ENCODE results near the gene IPO7.
A peak's percentile ranks its signal among the peaks of the same experiment; 100 is the strongest.
"Not testable (repeated sequence)": the region's sequence is repeated elsewhere in the genome, so short reads cannot be mapped to it uniquely, and the experiment has no call there.

Gene IPO7

GRCh38 chr11:9399466-9399865 lies 15.0 kb downstream of the IPO7 start:
- DNase-seq, result no peak

- DNase-seq, result not testable (repeated sequence)
Observed at GRCh38 chr11:9401884-9402283, 17.4 kb downstream of the IPO7 start.

GRCh38 chr11:9428706-9429105 lies 44.3 kb downstream of the IPO7 start:
- no peak for DNase-seq

DNA sequence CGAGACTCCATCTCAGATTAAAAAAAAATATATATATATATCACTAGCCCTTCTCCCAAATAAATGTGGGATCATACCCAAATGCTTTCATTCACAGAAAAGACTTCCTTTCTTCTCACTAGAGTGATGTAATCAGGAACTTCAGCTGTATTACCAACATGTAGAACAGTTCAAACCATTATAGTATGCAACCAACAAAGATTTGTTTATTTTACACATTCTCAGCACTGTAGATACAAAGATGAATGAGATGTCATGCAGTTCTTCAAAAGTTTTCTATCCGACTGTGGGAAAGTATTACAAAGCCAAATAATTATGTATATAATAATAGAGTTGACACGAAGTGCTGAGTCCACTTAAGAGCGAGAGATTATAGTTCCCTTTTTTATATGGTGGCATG lies 54.2 kb downstream of the IPO7 start:
- DNase-seq, result no peak

DNA sequence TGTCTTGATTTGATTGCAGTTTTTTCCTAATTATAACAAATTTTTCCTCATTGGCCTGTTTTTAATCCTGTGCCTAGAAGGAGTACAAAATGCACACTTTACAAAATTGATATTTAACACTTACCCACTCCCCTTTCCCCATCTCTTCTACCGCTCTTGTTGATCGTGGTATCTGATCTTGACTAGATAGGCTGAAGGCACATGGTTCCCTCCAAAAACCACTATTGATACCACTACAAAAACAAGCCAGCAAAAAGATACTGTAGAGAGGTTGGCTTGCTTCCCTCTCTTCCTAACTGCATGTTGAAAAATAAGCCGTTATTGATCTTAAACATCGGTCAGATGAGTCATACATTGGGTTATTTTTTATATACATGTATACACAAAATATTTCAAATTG lies 61.8 kb downstream of the IPO7 start:
- no peak for DNase-seq

GRCh38 chr11:9448576-9449352 lies 64.3 kb downstream of the IPO7 start:
- no peak for DNase-seq

GRCh38 chr11:9452023-9452422 lies 67.6 kb downstream of the IPO7 start:
- not testable (repeated sequence) for DNase-seq

DNA sequence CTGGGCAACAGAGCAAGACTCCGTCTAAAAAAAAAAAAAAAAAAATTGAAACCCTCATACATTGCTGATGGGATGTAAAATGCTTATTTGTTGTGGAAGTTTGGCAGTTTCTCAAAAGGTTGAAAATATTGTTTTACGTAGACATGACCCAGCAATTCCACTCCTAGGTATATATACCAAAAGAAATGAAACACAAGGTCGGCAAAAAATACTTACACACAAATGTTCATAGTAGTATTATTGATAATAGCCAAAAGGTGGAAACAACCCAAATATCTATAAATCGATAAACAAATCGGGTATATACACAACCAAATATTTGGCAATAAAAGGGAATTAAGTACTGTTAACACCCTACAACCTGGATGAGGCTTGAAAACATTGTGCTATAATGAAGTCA lies 71.3 kb downstream of the IPO7 start:
- no peak for DNase-seq

DNA sequence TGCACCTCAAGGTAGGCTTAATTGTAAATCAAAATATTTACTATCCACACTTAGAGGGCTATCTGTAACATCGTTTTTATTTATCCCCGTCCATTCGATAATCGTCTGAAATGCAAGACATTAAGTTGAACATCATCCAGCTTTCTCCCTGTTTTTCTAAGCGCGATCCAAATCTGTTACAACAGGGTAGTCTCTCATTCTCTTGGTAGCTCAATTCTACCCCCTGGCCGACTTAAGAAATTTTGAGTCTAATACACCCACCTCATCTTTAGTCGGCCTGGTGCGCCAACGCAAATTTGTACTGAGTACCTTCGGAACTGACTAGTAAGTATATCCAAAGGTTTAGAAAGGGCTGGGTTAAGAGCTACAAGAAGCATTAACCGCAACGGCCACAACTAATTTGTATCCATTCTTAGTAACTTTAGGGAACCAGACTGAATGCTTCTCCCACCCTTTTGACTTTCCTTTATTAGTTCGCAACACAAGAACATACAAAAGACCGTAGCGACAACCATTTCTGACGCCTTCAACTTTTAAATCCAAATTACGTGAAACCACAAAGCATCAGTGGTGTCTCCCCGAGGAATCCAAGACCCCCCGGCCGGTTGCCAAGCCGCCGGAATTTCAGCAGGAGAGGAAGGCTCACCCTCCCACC lies 75.3 kb downstream of the IPO7 start:
- DNase-seq, result no peak

- peak; percentile 84 for DNase-seq
Observed at GRCh38 chr11:9460322-9461062, 76.0 kb downstream of the IPO7 start, which contains the start of gene ZNF143. TSS of gene ZNF143 (plus strand) at chr11:9461012. CDS start at chr11:9471309, 10,297 bp downstream.

DNA sequence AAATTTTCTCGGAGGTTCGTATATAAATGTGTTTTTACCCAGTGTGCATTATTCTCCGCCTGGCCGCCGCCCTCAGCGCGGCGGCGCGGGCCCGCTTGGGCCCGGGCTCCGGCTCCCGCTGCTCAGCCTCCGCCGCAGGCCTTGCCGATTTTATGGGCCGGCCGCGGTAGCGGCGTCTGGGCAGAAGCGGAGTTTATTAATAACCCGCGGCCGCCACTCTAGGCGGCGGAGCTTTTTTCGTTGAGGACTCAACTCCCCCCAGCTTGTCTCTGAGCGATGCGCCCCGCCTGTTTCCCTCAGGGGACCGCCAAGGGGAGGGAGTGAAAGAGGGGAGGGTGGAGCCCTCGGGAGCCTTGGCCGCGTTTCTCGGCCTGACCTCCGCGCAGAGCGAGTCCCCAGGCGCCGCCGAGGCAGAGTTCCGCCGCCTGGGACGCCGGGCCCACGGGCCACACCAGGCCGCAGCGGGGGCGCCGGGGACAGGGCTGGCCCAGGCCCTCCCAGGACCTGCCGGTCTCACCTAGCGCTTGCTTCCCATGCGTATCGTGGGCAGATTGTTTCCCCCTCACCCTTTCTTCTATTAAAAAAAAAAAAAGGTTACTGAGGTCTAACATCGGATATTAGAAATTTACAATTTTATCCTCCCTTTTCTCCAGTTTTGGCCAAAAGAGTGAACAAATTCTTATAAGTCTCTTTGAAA lies 76.8 kb downstream of the IPO7 start:
- DNase-seq, result peak; percentile 39

DNA sequence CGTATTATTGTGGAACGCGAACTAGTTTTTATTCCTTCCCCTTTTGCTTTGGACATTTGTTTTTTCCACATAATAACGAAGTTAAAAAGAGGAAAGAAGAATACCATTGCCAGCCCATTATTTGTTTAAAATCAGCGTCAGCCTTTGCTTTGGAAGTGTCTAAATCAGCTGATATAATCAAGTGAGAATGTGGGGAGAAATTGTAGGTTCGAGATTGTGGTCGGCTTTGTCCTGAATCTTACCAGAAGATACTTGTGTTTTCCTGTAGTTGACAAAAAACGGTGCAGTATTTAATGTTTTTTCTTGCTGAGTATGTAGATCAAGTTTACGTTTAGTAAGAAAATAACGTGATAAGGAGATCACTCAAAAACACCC lies 77.3 kb downstream of the IPO7 start:
- DNase-seq, result no peak

- no peak for DNase-seq
Observed at GRCh38 chr11:9462172-9462799, 77.8 kb downstream of the IPO7 start.

DNA sequence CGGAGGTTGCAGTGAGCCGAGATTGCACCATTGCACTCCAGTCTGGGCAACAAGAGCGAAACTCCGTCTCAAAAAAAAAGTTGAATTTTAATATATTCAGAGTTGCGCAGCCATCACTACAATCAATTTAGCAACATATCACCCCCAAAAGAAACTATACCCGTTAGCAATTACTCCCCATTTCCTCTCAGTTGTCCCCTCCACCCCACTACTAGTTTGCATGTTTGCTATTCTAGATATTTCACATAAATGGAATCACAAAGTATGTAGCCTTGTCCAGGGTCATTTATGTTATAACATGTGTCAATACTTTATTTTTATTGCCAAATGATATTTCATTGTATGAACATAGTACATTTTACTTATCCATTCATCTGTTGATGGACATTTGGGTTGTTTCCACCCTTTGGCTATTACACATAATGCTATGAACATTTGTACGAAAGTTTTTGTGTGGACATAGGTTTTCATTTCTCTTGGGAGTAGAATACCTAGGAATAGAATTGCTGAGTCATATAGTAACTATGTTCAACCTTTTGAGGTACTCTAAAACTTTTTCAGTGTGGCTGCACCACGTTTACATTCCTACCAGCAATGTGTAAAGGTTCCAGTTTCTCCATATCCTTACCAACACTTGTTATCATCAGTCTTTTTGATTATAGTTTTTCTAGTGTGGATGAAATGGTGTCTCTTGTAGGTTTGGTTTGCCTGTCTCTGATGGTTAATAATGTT lies 78.5 kb downstream of the IPO7 start:
- no peak for DNase-seq

- no peak for DNase-seq
Observed at GRCh38 chr11:9470765-9471164, 86.3 kb downstream of the IPO7 start.

DNA sequence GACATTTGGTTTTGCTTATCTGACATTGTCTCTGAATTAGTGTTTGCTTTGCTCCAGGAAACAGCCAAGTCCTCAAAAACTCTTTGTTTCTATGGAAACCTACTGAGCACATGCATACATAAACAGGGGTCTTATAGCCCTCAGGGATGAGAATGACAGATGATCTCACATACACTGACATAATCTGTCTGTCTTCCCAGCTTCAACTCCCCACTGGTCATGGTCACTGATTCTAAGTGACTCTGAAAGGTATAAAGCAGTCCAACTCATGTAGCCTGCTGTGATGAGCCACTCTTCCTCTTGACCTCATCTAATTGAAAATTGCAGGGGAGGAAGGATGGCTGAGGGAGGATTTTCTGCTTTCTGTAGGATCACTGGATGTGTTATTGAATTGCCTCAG lies 89.0 kb downstream of the IPO7 start:
- DNase-seq, result no peak

GRCh38 chr11:9479899-9480298 lies 95.4 kb downstream of the IPO7 start:
- DNase-seq, result no peak

- DNase-seq, result no peak
Observed at GRCh38 chr11:9489080-9489765, 104.8 kb downstream of the IPO7 start.

- DNase-seq, result no peak
Observed at GRCh38 chr11:9490376-9490775, 105.9 kb downstream of the IPO7 start.

DNA sequence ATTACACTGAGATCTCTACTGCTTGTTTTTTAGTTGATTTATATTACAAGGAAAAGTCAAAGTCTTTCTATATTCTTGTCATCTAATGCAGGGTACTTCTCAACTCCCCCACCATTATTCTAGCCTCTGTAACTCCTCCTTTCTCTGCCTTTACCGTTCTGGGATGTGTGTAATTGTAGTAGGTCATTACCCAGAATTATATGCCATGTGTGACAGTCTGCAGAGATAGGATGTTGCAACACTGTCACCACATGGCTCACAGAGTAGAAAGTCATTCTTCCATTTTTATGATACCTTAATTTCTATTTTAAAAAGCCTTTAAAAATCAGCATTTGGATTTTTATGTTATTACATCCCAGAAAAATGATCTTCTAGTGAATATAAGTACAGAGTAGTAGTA lies 109.0 kb downstream of the IPO7 start:
- DNase-seq, result no peak

DNA sequence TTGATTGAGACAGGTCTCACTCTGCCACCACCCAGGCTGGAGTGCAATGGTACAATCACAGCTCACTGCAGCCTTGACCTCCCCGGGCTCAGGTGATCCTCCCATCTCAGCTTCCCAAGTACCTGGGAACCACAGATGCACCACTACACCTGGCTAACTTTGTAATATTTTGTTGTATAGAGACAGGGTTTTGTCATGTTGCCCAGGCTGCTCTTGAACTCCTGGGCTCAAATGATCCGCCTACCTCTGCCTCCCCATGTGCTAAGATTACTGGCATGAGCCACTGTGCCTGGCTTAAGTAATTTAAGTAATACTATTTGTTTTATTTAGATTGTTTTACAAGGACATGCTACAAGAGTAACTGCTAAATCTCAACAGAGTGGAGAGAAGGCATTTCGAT lies 109.9 kb downstream of the IPO7 start:
- no peak for DNase-seq

All from SHP77 treated with DMSO at 0.1 percent for 48 hours (cell line).